GM18505 (cell line): ENCODE results near the gene FANCM.
A peak's percentile ranks its signal among the peaks of the same experiment; 100 is the strongest.
"Not testable (repeated sequence)": the region's sequence is repeated elsewhere in the genome, so short reads cannot be mapped to it uniquely, and the experiment has no call there.

Source experiments
- ATAC-seq: cut with Tn5 transposase; IDR thresholded peaks from one replicate; pipeline ENCODE4 v1.9.1; 2021; ENCODE audit not compliant: unreplicated experiment
- POLR2A ChIP-seq: IDR thresholded peaks from 4 replicates; pipeline ENCODE4 v1.6.1; 2011; ENCODE audit warnings: borderline replicate concordance; ENCODE audit not compliant: insufficient read depth, insufficient read length; ENCODE audit errors: extremely low read depth

FANCM gene

DNA sequence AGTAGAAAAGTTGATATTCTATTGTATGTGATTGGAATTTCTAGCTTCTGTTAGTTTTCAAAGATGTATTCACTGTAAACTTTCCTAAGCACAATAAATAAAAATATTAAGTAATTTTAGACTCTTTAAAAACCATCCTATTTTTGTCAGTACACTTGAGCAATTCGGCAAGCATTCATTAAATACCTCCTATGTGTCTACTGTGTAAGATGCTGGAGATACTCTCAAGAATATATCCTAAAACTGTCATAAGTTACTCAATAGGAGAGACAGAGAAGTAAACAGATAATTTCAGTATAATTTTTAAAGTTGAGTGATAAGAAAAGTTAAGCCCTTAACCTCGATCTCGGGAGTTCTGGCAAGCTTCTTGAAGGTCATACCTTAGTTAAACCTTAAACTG, 46.1 kb downstream of the FANCM start:
- no peak for ATAC-seq
- TF ChIP-seq POLR2A = no peak

DNA sequence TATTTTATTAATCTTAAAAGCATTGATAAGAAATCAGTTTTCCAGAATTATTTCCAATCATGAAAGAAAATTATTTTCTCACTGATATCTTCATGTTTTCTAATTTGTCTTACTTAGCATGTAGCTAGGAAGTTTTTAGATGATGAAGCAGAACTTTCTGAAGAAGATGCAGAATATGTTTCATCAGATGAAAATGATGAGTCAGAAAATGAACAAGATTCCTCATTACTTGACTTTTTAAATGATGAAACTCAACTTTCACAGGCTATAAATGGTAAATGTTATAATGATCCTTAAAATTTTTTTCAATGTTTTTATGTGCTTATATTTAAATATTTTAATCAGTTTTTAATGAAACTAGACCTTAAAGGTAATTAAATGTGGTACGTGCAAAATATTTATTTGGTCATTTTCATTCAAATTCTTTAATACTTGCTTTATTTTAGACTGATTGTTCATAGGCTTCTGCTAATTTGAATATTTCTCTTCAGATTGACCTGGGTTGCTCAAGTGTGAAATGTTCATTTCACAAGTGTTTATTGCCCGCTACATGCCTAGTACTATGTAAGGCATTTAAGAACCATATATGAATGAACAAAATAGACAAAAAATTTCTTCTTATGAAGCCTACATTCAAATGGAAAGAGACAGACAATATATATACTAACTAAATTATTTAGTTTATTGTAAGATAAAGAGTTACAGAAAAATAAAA, 49.5 kb downstream of the FANCM start:
- no peak for TF ChIP-seq POLR2A
- no peak for ATAC-seq

DNA sequence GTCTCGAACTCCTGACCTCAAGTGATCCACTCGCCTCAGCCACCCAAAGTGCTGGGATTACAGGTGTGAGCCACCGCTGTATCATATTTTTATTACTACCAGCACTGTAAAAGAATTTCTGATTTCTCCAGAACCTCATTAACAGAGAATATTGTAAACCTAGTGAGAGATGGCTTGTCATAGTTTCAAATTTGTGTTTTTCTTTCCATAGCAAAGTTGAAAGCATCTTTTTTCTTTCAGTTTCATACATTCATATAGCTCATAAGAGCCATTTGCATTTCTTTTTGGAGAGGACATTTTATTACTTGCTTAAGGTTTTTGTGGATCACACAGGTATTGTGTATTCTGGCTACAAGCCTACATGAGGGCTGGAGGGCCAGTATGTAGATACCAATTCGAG, 59.2 kb downstream of the FANCM start:
- no peak for TF ChIP-seq POLR2A
- no peak for ATAC-seq

DNA sequence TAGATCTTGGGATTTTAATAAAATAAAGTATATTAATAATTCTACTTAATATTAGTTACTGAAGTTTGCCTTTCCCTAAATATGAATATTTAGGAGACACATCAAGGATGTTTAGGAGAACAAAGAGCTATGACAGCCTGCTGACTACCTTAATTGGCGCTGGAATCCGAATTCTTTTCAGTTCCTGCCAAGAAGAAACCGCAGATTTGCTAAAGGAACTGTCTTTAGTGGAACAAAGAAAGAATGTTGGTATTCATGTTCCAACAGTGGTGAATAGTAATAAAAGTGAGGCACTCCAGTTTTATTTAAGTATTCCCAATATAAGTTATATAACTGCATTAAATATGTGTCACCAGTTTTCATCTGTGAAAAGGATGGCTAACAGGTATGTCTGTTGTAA, 62.8 kb downstream of the FANCM start:
- TF ChIP-seq POLR2A = no peak
- ATAC-seq = no peak

DNA sequence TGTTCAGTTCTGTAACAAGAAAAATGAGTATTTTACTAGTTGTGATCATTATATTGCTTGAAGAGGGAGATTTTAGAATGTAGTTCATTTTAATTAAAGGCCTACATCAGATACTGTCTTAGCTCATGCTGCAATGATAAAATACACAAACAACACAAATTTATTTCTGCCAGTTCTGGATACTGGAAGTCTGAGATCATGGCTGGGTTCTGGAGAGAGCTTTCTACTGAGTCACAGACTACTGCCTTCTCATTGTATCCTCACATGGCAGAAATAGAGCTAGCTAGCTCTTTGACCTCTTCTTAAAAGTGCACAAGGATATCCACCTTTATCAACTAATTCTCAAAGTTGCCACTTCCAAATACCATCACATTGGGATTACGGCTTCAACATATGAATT, 63.5 kb downstream of the FANCM start:
- ATAC-seq = no peak

DNA sequence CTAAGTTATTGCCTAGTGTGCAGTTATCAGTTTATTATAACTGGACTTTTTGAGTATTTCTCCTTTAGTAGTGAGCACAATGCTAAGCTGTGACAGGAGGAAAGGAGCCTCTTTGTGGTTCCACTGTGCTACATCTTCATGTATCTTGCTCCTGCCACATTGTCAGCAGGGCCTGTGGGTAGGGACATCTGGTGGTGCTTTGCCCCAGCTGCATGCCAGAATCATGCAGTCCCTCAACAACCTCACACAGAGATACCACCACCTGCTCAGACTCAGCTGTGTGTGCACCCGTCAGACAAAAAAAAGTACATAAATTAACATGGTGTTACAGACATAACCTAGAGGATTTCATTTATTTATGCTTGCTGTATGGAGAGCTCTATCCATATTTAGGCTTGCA, 66.2 kb downstream of the FANCM start:
- TF ChIP-seq POLR2A = no peak
- ATAC-seq = peak; percentile 73

More for the DNA sequence above, 63.5 kb downstream of the FANCM start:
- TF ChIP-seq POLR2A = no peak

DNA sequence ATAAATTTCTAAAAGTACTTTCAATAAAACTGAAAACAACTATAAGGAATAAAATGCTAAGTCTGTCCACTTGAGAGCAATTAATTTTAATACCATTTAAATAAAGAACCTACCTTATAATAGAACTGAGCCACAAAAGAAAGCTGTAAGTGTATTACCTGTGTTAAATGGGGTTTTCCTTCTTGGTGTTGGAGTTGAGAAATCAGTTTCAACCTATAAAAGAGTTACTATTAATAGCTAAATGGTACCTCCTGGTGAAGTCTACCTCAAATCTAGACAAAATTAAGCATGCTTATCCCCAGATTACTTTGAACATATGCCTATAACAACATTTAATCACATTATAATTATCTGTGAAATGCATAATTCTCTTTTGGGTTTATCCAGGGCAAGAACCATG, 68.5 kb downstream of the FANCM start:
- TF ChIP-seq POLR2A = no peak
- no peak for ATAC-seq

DNA sequence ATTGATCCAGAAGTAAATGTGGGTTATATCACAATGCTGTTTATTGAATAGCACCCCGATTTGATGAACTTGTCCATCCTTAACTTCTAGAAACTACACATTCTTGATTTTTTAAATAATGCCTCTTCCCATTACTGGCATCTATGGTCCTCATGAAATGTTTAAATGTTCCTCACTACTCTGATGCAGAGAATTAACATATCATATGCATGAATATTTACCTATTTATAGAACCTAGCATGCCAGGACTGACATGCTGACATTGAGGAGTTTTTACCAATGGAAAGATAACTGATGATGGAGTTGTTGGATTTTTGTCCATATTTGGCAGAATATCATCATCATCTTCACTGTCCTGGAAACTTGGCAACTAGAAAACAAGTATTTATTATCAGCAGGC, 74.4 kb downstream of the FANCM start:
- no peak for TF ChIP-seq POLR2A
- ATAC-seq = no peak

DNA sequence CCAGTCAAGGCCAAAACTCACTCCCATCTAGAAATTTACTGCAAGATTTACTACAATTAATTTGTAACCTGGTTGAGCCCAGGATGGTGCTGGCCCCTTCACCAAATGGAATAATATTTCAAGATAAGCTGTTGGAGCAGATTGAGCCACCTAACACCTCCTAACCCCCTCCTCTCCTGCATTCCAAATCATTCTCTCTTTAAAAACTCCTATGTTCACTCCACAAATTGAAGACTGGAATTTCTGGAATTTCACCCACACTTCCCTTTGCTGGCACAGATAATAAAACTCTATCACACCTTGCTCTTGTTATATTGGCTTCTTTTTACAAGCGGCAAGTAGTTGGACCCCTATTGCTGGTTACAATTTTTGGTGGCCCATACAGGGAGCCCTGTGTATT, 75.6 kb downstream of the FANCM start:
- no peak for TF ChIP-seq POLR2A

DNA sequence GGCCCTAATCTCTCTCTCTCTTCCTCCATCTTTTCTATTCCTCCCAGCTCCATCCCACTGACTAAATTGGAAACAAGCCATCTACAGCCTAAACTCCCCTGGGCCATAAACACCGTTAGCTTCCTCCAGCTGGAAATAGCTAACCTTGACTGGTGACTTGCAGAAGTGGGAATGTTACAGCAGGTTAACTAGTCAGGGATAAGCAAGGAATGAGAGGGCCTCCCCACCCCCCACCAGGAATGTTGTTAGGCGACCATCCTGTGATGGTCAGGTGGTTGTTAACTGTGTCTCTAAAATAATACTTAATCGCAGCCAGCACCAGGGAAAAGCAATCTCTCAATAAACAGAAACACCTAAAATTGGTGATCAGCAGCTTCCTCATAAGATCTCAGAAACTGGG, 76.5 kb downstream of the FANCM start:
- no peak for TF ChIP-seq POLR2A
- no peak for ATAC-seq

More for the DNA sequence above, 75.6 kb downstream of the FANCM start:
- ATAC-seq = no peak

DNA sequence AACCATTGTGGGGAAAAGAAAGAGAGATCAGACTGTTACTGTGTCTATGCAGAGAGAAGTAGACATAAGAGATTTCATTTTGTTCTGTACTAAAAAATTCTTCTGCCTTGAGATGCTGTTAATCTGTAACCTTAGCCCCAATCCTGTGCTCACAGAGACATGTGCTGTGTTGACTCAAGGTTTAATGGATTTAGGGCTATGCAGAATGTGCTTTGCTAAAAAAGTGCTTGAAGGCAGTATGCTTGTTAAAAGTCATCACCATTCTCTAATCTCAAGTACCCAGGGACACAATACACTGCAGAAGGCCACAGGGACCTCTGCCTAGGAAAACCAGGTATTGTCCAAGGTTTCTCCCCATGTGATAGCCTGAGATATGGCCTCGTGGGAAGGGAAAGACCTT, 78.0 kb downstream of the FANCM start:
- not testable (repeated sequence) for ATAC-seq

DNA sequence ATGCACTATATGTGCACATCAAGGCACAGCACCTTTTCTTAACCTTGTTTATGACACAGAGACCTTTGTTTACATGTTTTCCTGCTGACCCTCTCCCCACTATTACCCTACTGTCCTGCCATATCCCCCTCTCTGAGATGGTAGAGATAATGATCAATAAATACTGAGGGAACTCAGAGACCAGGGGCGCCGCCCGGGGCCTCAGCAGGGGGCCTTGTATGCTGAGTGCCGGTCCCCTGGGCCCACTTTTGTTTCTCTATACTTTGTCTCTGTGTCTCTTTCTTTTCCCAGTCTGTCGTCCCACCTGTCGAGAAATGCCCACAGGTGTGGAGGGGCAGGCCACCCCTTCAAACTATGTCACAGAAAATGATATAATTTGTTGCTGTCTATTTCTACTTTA, 78.6 kb downstream of the FANCM start:
- ATAC-seq = not testable (repeated sequence)

DNA sequence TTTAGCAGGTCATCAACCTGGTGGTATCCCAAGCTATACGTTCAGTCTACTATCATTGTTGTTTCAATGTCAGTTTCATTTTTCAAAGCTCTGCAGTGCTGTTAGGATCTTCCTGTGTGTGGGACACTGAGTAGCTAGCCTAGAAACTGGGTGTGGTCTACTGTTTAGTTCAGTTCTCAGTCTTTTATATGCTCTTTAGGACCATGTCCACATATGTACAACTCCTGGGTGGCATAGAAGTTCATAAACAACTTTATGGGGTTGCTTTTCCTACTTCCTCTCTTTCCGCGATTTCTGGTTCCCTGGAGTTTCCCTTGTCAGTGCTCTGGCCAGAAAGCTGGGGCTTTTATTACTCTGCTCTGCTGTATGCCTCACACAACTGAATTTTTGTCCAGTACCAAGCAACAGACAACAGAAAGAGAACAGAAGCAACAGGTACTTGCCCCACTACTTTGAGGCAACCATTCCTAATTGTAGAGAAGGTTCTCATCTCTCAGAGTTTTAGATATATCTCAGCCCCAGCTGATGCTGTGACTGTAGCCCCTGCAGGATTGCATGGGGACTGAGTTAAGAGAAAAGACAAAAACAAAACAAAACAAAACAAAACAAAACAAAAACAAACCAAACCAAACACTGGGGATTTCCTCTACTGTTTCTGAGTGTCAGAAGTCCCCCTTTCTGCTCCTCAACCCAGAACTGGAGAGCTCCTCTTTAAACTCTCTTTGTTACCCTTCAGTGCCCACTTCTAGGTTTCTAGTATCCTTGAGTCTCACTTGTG, 86.9 kb downstream of the FANCM start:
- ATAC-seq = no peak
- no peak for TF ChIP-seq POLR2A

DNA sequence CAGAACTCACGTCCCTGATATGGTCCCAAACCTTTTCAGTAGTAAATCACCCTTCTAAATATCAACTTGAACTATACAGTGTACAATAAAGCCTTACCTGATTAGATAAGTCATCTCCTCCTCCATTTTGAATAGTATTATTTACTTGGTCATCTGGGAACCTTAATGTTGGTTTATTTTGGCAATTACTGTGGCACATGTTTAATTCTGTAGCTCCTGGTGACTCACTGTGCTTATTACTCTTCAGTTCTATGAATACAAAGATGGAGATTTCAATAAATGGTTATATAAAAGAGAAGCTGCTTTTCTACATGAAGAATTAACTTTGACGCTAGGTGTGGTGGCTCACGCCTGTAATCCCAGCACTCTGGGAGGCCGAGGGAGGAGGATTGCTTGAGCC, 91.8 kb downstream of the FANCM start:
- TF ChIP-seq POLR2A = no peak
- ATAC-seq = no peak
